Esophagus squamous epithelium (tissue), 5 donors: Measurements from ENCODE around the gene ECPAS. TPM values are rescaled to one million over a fixed set of nuclear protein-coding genes. Genes with fewer than 3 reads are reported as not detected.

Source experiments
- DNase-seq: peaks from one replicate; lab custom pipeline; 2025; lab: John Stamatoyannopoulos, UW
- H3K27ac ChIP-seq, 4 donors: fragments of 200-600 bp; sonication (generic); one replicate each; pipeline ENCODE4 v1.5.1; 2016 to 2019; ENCODE audit warnings: mild to moderate bottlenecking in 1 of 4
- H3K27me3 ChIP-seq, 4 donors: fragments of 200-600 bp; sonication (generic); 1 replicate in 3 of 4; 2 replicates in 1 of 4; pipeline versions ENCODE4 v1.5.1 to v1.6.0; 2017 to 2021; ENCODE audit warnings: antibody characterized with exemption in 1 of 4
- H3K36me3 ChIP-seq, 3 donors: fragments of 200-600 bp; sonication (generic); one replicate each; pipeline ENCODE4 v1.5.1; 2016 to 2019
- H3K4me1 ChIP-seq, 3 donors: fragments of 200-600 bp; sonication (generic); one replicate each; pipeline ENCODE4 v1.5.1; 2017 to 2019
- H3K4me3 ChIP-seq, 4 donors: fragments of 200-600 bp; sonication (generic); 1 replicate in 3 of 4; 2 replicates in 1 of 4; pipeline ENCODE4 v1.5.1; 2016 to 2019; ENCODE audit warnings: mild to moderate bottlenecking in 2 of 4, moderate library complexity in 1 of 4
- H3K9me3 ChIP-seq, 3 donors: fragments of 200-600 bp; sonication (generic); one replicate each; pipeline ENCODE4 v1.5.1; 2016 to 2019
- POLR2A ChIP-seq, 4 donors: fragments of 450-650 bp; IDR thresholded peaks; one replicate each; pipeline ENCODE4 v1.6.1; 2017; ENCODE audit warnings: antibody characterized with exemption in 4 of 4, mild to moderate bottlenecking in 4 of 4, moderate library complexity in 3 of 4
- WGBS, 2 donors: methylation state at CpG; one replicate each; pipeline ENCODE4 v1.1.5; 2018; 5-methylcytosine and 5-hydroxymethylcytosine counted together
- intact Hi-C: fragments of 100-400 bp; cut with DNase I; formaldehyde crosslinking; loops from one replicate; pipeline ENCODE4 v1.15.0; 2022
- small RNA-seq, 4 donors: library from RNA; depleted of rRNA; stranded (forward); fragments of <200 nt; gene quantifications; one replicate each; pipeline ENCODE3, GENCODE V24; 2016
- total RNA-seq, 4 donors: library from RNA; depleted of rRNA; stranded (reverse); fragments of >200 nt; gene quantifications; one replicate each; pipeline ENCODE4 v1.1.0, GENCODE V29; 2016
- TF ChIP-seq, protein P1 (sequence below), 6 experiments: fragments of 450-650 bp in 4 of 6; fragments of 200-600 bp in 2 of 6; sonication (generic) in 2 of 6; IDR thresholded peaks; one replicate each; pipeline ENCODE4 v1.5.1; 2016 to 2019; ENCODE audit warnings: antibody characterized with exemption in 6 of 6, mild to moderate bottlenecking in 4 of 6, moderate library complexity in 4 of 6
- donor health status: DM: yes; HTN: yes; CAD: no.

ECPAS gene
- total RNA-seq, 4 donors from 2014 or later = 35.6 to 76.9 (median 47.4) TPM

- H3K27ac ChIP-seq = no peak overlapping the region
- no peaks in the 10 kb centered on the region for H3K4me1 ChIP-seq
- intact Hi-C loops = no loop called here
- H3K9me3 ChIP-seq = no peaks in the 10 kb centered on the region
- H3K4me3 ChIP-seq = no peak overlapping the region
- TF ChIP-seq POLR2A (IDR thresholded peaks at IDR 0.05) = no peak
- TF ChIP-seq, protein P1, sequence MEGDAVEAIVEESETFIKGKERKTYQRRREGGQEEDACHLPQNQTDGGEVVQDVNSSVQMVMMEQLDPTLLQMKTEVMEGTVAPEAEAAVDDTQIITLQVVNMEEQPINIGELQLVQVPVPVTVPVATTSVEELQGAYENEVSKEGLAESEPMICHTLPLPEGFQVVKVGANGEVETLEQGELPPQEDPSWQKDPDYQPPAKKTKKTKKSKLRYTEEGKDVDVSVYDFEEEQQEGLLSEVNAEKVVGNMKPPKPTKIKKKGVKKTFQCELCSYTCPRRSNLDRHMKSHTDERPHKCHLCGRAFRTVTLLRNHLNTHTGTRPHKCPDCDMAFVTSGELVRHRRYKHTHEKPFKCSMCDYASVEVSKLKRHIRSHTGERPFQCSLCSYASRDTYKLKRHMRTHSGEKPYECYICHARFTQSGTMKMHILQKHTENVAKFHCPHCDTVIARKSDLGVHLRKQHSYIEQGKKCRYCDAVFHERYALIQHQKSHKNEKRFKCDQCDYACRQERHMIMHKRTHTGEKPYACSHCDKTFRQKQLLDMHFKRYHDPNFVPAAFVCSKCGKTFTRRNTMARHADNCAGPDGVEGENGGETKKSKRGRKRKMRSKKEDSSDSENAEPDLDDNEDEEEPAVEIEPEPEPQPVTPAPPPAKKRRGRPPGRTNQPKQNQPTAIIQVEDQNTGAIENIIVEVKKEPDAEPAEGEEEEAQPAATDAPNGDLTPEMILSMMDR (IDR thresholded peaks at IDR 0.05) = no peak
- DNase-seq = no peak
- H3K36me3 ChIP-seq = no peaks in the 10 kb centered on the region
- 82 to 86% methylated on average over 3 of the region's 3 CpGs for WGBS, 2 donors
- H3K27me3 ChIP-seq = no peaks in the 10 kb centered on the region
Measured at GRCh38 chr9:111316796-111317195, 167.4 kb downstream of the ECPAS start.

Small RNAs within 50 kb of the gene (small RNA-seq; reads per million reads assigned to genes)
- 0 reads per million in 4 donors for gene RNA5SP294

Other genes with a start within 250 kb of the ECPAS start
- gene OR2K2, start 154.2 kb downstream of the ECPAS start, total RNA-seq = not detected
- gene ZNF483, start 40.8 kb upstream of the ECPAS start, total RNA-seq = 1 to 10 TPM in 2 of 4 donors, under 1 TPM in 2; 0.23 to 6.5 (median 1.00) TPM
- gene PTGR1, start 115.3 kb upstream of the ECPAS start, total RNA-seq = 100 to 1,000 TPM in 3 of 4 donors, 10 to 100 TPM in 1; 61.6 to 304 (median 170) TPM
- 1 to 10 TPM; 7.2 to 8.7 (median 7.6) TPM for gene DNAJC25, start 147.0 kb upstream of the ECPAS start, total RNA-seq
- gene GNG10, start 177.2 kb upstream of the ECPAS start, total RNA-seq = 10 to 100 TPM in 3 of 4 donors, 1 to 10 TPM in 1; 9.0 to 54.9 (median 37.8) TPM